Stimulated activated CD8-positive, alpha-beta memory T cell treated with anti-CD3 and anti-CD28 coated beads, Interleukin-7, amount 100 ng/mL, for 48 hours (primary cell): ENCODE results near the gene GRAP2.
A peak's percentile ranks its signal among the peaks of the same experiment; 100 is the strongest.

Source experiments
- DNase-seq, 2 donors: peaks; one replicate each; pipeline ENCODE4 v3.0.0-alpha.2; 2020; ENCODE audit warnings: low read depth in 1 of 2; ENCODE audit errors: extremely low read depth in 1 of 2

The GRAP2 gene

GRCh38 chr22:39960791-39961746, 60.2 kb downstream of the GRAP2 start:
- peak; percentile 54 to 85 for DNase-seq

- DNase-seq, result no peak
Observed at GRCh38 chr22:39962071-39962470, 61.2 kb downstream of the GRAP2 start.

- no peak for DNase-seq
Observed at GRCh38 chr22:39965748-39966147, 64.9 kb downstream of the GRAP2 start.

GRCh38 chr22:39966470-39966869, 65.6 kb downstream of the GRAP2 start:
- DNase-seq, result no peak

- DNase-seq, result no peak
Observed at GRCh38 chr22:39967103-39967829, 66.4 kb downstream of the GRAP2 start.

- no peak for DNase-seq
Observed at GRCh38 chr22:39967996-39968972, 67.4 kb downstream of the GRAP2 start.

GRCh38 chr22:39970742-39971141, 69.9 kb downstream of the GRAP2 start:
- DNase-seq, result no peak

- no peak for DNase-seq
Observed at GRCh38 chr22:39972641-39973040, 71.8 kb downstream of the GRAP2 start.

- no peak for DNase-seq
Observed at GRCh38 chr22:39973656-39974055, 72.8 kb downstream of the GRAP2 start.

GRCh38 chr22:39974065-39974464, 73.2 kb downstream of the GRAP2 start:
- DNase-seq, result no peak

GRCh38 chr22:39979048-39979447, 78.2 kb downstream of the GRAP2 start:
- no peak for DNase-seq

- DNase-seq, result no peak
Observed at GRCh38 chr22:39979458-39979857, 78.6 kb downstream of the GRAP2 start.

- DNase-seq, result no peak
Observed at GRCh38 chr22:39980596-39980995, 79.7 kb downstream of the GRAP2 start.

- no peak for DNase-seq
Observed at GRCh38 chr22:39983346-39983745, 82.5 kb downstream of the GRAP2 start.

GRCh38 chr22:39984006-39984405, 83.1 kb downstream of the GRAP2 start:
- DNase-seq, result no peak

- no peak for DNase-seq
Observed at GRCh38 chr22:39984746-39985145, 83.9 kb downstream of the GRAP2 start.

GRCh38 chr22:39985383-39986035, 84.6 kb downstream of the GRAP2 start:
- DNase-seq, result peak in 1 of 2 donors; percentile 32

GRCh38 chr22:39988386-39989114, 87.7 kb downstream of the GRAP2 start:
- DNase-seq, result no peak

GRCh38 chr22:39989633-39990032, 88.7 kb downstream of the GRAP2 start:
- DNase-seq, result no peak

- DNase-seq, result no peak
Observed at GRCh38 chr22:39990686-39991085, 89.8 kb downstream of the GRAP2 start.
